Measurements from ENCODE around the gene TMEM80. TPM values are rescaled to one million over a fixed set of nuclear protein-coding genes. Genes with fewer than 3 reads are reported as not detected.

TMEM80 gene
- total and polyA plus RNA-seq, 4 donors = 5.1 to 12.4 (median 8.2) TPM

- TF ChIP-seq EGR1 (IDR thresholded peaks at IDR 0.05; ENCODE audit: low read depth in 2 of 2) (no peak), YY1 (IDR thresholded peaks at IDR 0.05) (no peak), FOXA1 (IDR thresholded peaks at IDR 0.05) (no peak), FOXA2 (IDR thresholded peaks at IDR 0.05) (no peak), RAD21 (IDR thresholded peaks at IDR 0.05) (no peak), REST (IDR thresholded peaks at IDR 0.05) (no peak), ZBTB33 (IDR thresholded peaks at IDR 0.05) (no peak), GABPA (IDR thresholded peaks at IDR 0.05 in 1 of 2, conservative IDR thresholded peaks at IDR 0.05 in 1 of 2) (no peak), TAF1 (conservative IDR thresholded peaks at IDR 0.05) (no peak), JUND (IDR thresholded peaks at IDR 0.05) (no peak), RXRA (IDR thresholded peaks at IDR 0.05) (no peak), SP1 (IDR thresholded peaks at IDR 0.05) (no peak), ATF3 (IDR thresholded peaks at IDR 0.05) (no peak), MAX (IDR thresholded peaks at IDR 0.05) (no peak), HNF4G (IDR thresholded peaks at IDR 0.05) (no peak)
- Histone ChIP-seq H3K9me3 (ENCODE audit: control insufficient read depth in 4 of 4, low read length in 3 of 4) (no peaks in the 10 kb centered on the region), H3K4me3 (ENCODE audit: low read depth in 1 of 3, low read length in 3 of 3) (no peak overlapping the region), H3K9ac (ENCODE audit: low read depth in 1 of 2, low read length in 2 of 2) (no peak overlapping the region), H3K27ac (ENCODE audit: low read depth in 1 of 2, low read length in 2 of 2) (no peak overlapping the region), H3K36me3 (ENCODE audit: control insufficient read depth in 4 of 4, insufficient read depth in 3 of 4, low read depth in 1 of 4, low read length in 3 of 4) (peaks cover 2 to 20% (median 5%) of the 10 kb centered on the region in 4 donors), H3K4me1 (ENCODE audit: control insufficient read depth in 4 of 4, insufficient read depth in 4 of 4, low read length in 3 of 4) (peaks cover 3 to 27% (median 17%) of the 10 kb centered on the region in 4 donors), H3K27me3 (ENCODE audit: control insufficient read depth in 4 of 4, insufficient read depth in 4 of 4, low read length in 3 of 4) (no peaks in the 10 kb centered on the region)
- DNase-seq (ENCODE audit: low spot score) = no peak
- WGBS = 93% methylated on average over 23 of the region's 23 CpGs
These were observed 2.7 kb upstream of the TMEM80 start for GRCh38 chr11:692824-693414.

- no peak overlapping the region for H3K27ac ChIP-seq (ENCODE audit: low read depth in 1 of 2, low read length in 2 of 2)
- H3K9me3 ChIP-seq (ENCODE audit: control insufficient read depth in 4 of 4, low read length in 3 of 4) = no peaks in the 10 kb centered on the region
- H3K36me3 ChIP-seq (ENCODE audit: control insufficient read depth in 4 of 4, insufficient read depth in 3 of 4, low read depth in 1 of 4, low read length in 3 of 4) = peaks cover 1 to 15% (median 5%) of the 10 kb centered on the region in 4 donors
- WGBS = 74% methylated on average over 13 of the region's 13 CpGs
- no peak for TF ChIP-seq JUND (IDR thresholded peaks at IDR 0.05)
- TF ChIP-seq RAD21 (IDR thresholded peaks at IDR 0.05) = no peak
- TF ChIP-seq REST (IDR thresholded peaks at IDR 0.05) = no peak
- TF ChIP-seq TAF1 (conservative IDR thresholded peaks at IDR 0.05) = no peak
- no peak for TF ChIP-seq HNF4A (conservative IDR thresholded peaks at IDR 0.05)
- TF ChIP-seq CTCF (IDR thresholded peaks at IDR 0.05; ENCODE audit: low read depth, low read length, missing input control) = no peak
- TF ChIP-seq SP1 (IDR thresholded peaks at IDR 0.05) = no peak
- no peak for TF ChIP-seq NR2F2 (IDR thresholded peaks at IDR 0.05)
- no peak for TF ChIP-seq FOXA1 (IDR thresholded peaks at IDR 0.05)
- no peak for TF ChIP-seq EGR1 (IDR thresholded peaks at IDR 0.05; ENCODE audit: low read depth in 2 of 2)
- peaks cover 3 to 27% (median 17%) of the 10 kb centered on the region in 4 donors for H3K4me1 ChIP-seq (ENCODE audit: control insufficient read depth in 4 of 4, insufficient read depth in 4 of 4, low read length in 3 of 4)
- no peak overlapping the region for H3K4me3 ChIP-seq (ENCODE audit: low read depth in 1 of 3, low read length in 3 of 3)
- no peaks in the 10 kb centered on the region for H3K27me3 ChIP-seq (ENCODE audit: control insufficient read depth in 4 of 4, insufficient read depth in 4 of 4, low read length in 3 of 4)
- H3K9ac ChIP-seq (ENCODE audit: low read depth in 1 of 2, low read length in 2 of 2) = no peak overlapping the region
- no peak for DNase-seq (ENCODE audit: low spot score)
These were observed 2.2 kb upstream of the TMEM80 start for GRCh38 chr11:693415-693831.

Measured in liver (tissue), 9 donors.